GM19372 (cell line): ENCODE results near the gene DGUOK.
"Not testable (repeated sequence)": the region's sequence is repeated elsewhere in the genome, so short reads cannot be mapped to it uniquely, and the experiment has no call there.

Experiments used
- ATAC-seq: cut with Tn5 transposase; IDR thresholded peaks from one replicate; pipeline ENCODE4 v1.9.1; 2021; ENCODE audit warnings: mild to moderate bottlenecking, low read depth, moderate library complexity; ENCODE audit not compliant: unreplicated experiment

Gene DGUOK

GRCh38 chr2:73919596-73920228 lies 7.0 kb upstream of the DGUOK start:
- no peak for ATAC-seq

GRCh38 chr2:73920577-73921545 lies 5.8 kb upstream of the DGUOK start:
- ATAC-seq = no peak

- no peak for ATAC-seq
Measured at GRCh38 chr2:73921581-73921980, 5.1 kb upstream of the DGUOK start.

GRCh38 chr2:73922681-73923080 lies 4.0 kb upstream of the DGUOK start:
- no peak for ATAC-seq

GRCh38 chr2:73925033-73925704 lies 1.5 kb upstream of the DGUOK start:
- no peak for ATAC-seq

- ATAC-seq = no peak
Measured at GRCh38 chr2:73925853-73926492, 707 bp upstream of the DGUOK start.

GRCh38 chr2:73927344-73927743 lies 664 bp downstream of the DGUOK start:
- no peak for ATAC-seq

DNA sequence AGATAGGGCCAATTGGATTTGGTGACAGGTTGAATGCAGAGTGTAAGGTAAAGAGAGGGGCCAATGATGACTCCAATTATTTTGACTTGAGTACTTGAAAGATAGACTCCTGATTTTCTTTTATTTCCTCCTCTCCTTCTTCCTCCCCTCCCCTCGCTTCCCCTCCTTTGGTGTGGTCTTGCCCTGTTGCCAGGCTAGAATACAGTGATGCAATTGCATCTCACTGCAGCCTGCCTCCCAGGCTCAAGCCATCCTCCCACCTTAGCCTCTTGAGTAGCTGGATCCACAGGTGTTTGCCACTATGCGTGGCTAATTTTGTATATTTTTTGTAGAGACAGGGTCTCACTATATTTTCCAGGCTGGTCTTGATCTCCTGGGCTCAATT lies 2.3 kb downstream of the DGUOK start:
- no peak for ATAC-seq

DNA sequence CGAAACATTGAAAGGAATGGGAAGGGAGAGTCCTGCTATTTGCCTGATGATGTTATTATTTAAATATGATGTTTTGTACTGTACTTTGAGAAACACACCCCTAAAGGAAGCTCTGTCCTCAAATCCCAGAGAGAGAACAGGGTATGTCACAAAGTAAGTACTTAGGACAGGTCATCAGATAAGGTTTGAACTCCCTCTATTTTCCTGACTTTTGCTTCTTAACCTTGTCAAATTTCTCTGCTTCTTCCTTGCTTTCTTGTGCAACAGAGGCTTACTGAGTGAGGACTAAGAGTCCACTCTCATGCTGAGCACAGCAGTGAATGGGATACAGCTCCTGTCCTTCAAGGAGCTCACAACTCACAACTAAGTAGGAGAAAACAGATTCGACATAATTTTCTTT lies 3.7 kb downstream of the DGUOK start:
- no peak for ATAC-seq

DNA sequence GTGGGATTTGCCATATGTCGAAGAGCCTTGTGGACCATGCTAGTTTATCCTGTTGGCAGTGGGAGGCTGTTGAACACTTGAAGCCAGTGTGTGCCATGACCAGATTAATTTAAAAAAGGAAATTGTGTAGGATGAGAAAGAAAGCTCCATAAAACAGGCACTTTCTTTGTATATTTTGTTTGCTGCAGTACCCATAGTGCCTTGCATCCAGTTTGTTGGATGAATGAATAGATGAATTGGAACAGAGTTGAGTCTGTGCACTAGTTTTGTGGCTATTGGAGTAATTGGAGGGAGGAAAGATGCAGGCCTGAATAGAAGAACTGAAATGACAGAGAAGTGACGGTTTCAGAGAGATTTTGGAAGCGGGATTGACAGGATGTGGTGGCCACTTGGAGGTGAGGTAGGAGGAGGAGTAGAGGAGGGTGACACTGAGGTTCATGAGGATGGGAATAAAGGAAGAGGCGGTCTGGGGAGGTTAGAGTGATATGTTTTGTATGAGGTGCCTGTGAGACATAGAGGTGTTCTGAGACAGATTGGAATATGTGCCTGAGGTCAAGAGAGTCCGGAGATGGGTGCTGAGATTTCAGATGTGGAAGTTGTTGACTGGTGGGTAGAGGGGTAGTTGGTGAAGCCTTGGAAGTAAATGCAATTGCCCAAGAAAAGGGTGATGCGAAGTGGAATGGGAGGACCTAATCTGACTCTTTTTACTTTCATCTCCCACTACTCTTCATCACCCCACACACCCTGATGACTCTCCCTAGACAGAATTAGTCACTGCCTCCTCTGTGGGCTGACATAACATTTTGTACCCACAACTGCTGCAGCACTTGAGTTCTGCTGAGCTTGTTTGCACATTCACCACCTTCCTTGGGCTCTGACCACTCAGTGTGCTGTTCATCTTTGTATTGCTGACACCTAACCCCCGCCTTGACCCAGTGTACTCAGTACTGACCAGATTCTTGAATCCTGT lies 5.1 kb downstream of the DGUOK start:
- no peak for ATAC-seq

DNA sequence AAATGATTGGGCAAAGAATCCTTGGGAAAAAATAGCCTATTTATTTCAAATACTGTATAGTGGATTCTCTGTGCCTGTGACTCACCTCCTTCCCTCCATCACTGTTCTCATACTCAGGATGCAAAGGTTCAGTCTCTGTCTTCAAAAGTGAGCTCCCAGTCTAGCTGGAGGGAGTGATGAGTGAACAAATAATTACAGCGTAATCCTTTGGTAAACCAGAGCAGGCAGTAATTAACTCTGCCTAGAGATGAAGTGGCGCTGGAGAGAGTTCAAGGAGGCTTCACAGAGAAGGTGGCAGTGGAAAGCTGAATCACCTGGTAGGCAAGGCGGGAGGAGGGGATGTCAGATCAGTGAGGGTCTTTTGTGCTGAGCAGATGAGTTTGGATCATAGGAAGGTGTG lies 6.5 kb downstream of the DGUOK start:
- no peak for ATAC-seq

DNA sequence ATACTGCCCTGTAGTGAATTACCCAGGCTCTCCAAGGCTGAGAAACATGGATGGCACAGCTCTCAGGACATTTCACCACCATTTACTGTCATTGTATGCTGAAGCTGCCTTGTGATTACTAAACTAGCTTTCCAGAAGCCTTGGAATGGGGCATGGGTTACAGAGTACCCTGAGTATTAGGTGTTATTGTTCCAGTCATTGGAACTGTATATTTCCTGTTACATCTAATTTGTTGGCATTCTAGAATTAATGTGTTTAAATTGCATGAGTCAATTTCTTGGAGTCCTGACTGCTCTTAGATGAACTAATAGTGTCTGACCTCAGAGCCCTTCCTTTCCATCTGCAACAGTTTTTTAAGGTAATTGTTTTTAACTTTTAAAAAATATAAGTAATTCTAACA lies 9.0 kb downstream of the DGUOK start:
- no peak for ATAC-seq

DNA sequence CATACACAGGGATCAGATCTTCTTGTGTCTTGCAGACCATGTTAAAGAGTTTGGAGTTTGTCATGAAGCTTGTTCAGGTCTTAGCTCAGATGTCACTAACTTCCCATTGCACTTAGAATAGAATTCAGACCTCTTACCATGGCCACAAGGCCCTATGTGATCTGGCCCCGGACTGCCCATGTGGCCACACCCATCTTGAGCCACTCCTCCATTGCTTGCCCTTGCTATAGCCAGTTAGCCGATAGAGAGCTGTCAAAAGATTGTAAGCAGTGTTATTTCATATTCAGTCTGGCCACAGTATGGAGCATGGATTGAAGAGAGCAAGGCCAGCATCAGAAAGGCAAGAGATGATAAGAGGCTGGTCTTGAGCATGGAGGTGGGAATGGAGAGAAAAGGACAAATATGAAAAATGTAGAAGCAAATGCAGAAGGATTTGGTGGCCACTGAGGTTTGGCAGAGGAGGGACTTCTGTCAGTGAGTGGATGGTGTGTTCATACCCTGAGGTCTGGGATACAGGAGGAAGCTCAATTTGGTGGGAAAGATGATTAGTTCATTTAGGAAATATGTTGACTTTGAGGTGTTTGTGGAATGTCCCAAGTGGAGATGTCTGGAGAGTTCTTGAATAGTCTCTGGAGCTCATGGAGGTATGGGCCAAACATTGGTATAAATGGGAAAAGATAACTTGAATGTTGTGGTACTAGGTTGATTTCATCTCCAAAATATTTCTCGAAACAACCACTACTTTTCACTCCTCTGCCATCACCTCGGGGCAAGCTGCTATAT lies 10.6 kb downstream of the DGUOK start:
- no peak for ATAC-seq

DNA sequence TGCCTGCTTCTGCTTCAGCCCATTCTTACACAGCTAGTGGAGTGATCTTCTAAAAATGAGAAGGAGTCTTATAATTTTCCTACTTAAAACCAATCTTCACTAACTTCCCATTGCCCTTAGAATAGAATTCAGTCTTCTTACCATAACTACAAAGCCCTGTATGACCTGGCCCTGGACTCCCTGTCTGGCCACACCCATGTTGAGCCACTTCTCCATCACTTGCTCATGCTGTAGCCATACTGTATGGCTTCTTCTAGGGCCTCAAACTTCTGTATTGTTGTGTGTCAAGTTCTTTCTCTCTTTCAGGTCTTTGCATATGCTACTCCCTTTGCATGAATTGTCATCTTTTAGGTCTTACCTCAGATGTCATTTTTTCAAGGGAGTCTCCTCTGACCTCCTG lies 11.2 kb downstream of the DGUOK start:
- ATAC-seq = no peak

- no peak for ATAC-seq
Measured at GRCh38 chr2:73938718-73939352, 12.2 kb downstream of the DGUOK start.

DNA sequence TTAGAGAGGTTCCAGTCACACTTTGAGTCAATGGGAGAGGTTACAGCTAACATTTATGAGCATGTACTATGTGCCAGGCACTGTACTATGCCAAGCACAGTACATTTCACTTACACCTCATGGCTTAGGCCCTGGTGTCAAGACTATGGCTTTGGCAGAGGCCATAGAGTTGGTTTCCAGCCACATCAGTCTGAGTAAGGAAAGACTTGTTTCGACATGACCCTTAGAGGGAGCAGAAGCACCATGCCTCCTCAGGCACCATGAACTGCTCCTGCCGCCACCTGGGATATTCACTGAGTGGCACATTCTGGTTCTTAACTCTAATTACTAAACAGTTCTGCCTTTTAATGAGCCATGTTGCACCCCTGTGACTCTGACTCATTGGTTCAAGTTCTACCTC lies 12.7 kb downstream of the DGUOK start:
- no peak for ATAC-seq

DNA sequence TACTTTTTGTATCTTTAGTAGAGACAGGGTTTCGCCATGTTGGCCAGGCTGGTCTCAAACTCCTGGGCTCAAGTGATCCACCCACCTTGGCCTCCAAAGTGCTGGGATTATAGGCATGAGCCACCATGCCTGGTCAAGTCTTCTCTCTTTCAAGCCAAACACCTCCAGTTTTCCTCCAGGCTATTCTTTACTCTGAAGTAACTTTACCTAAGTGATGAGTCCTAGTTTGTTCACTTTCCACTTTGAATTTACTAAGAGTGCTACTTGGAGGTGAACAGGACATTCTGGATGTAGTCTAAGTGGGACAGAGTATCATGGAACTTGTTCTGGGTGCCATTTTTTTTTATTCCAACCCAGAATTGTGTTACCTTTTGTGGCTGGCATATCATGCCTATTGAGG lies 13.4 kb downstream of the DGUOK start:
- not testable (repeated sequence) for ATAC-seq

DNA sequence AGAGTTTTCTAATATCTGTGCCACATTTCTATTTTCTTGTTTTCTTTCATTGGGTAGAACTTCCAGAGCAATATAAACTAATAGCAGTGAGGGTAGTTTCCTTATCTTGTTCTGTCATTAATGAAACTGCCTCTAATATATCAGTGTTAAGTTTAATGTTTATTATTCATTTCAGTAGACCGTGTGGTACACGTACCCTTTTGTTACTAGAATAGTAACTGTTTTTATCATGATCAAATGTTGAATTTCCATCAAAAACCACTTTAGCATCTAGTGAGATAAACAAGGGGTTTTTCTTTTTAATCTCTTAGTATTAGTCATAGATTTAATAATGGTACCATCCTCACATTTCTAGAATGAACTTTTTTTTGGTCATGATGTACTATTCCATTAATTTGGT lies 16.0 kb downstream of the DGUOK start:
- no peak for ATAC-seq

DNA sequence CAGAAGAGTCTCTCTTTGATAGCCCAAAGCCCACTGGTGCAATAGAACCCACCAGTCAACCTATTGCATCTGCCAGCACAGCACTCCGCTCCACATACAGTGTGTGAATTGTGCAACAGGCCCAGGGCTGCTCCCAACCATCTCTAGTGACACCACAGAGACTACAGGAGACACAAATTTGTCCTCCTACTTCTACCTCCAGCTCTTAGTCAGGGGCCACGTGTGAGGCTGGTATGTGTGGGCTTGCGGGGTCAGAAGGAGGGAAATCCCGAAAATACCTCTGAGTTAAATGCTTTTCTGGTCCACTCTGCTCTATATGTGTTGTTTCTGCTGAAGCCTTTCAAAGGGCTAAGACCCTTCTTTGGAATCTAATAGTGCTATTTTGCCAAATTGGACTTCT lies 18.0 kb downstream of the DGUOK start:
- no peak for ATAC-seq
